Naive thymus-derived CD4-positive, alpha-beta T cell (primary cell): ENCODE measurements around the gene DOCK10. TPM values are rescaled to one million over a fixed set of nuclear protein-coding genes. Genes with fewer than 3 reads are reported as not detected.

Experiments used
- ATAC-seq: fragments of 150-1000 bp; cut with Tn5 transposase; 2 replicates; pipeline ENCODE4 v1.10.0; 2021; ENCODE audit warnings: mild to moderate bottlenecking, moderate library complexity
- CTCF ChIA-PET: fragments of 350-600 bp; sonication (Branson Sonifier 250); formaldehyde crosslinking; loops from one replicate; lab custom pipeline; 2021; ENCODE audit warnings: antibody characterized with exemption; lab: Charles Lee
- POLR2A ChIA-PET: fragments of 350-600 bp; sonication (Branson Sonifier 250); formaldehyde crosslinking; loops from one replicate; lab custom pipeline; 2021; ENCODE audit warnings: antibody characterized with exemption, inconsistent platforms; lab: Charles Lee
- DNase-seq, 9 donors: peaks; one replicate each; pipeline versions ENCODE4 v3.0.0 to v3.0.0-alpha.2; 2020 to 2022; ENCODE audit warnings: mixed read lengths in 1 of 9
- H3K27ac ChIP-seq: one replicate; pipeline ENCODE4 v1.7.0; 2013; ENCODE audit warnings: mild to moderate bottlenecking, low read depth, low read length, moderate library complexity
- H3K27me3 ChIP-seq, 2 donors: one replicate each; pipeline ENCODE4 v1.7.0; 2013; ENCODE audit warnings: low read length in 2 of 2, mild to moderate bottlenecking in 2 of 2, moderate library complexity in 2 of 2; ENCODE audit not compliant: control insufficient read depth in 2 of 2, insufficient read depth in 2 of 2
- H3K36me3 ChIP-seq, 3 experiments: 1 replicate in 2 of 3; 2 replicates in 1 of 3; pipeline ENCODE4 v1.7.0; 2013; ENCODE audit warnings: low read length in 3 of 3, mild to moderate bottlenecking in 3 of 3, moderate library complexity in 1 of 3; ENCODE audit not compliant: insufficient read depth in 3 of 3, control insufficient read depth in 2 of 3
- H3K4me1 ChIP-seq, 2 donors: one replicate each; pipeline ENCODE4 v1.7.0; 2013; ENCODE audit warnings: low read length in 2 of 2, mild to moderate bottlenecking in 2 of 2, moderate library complexity in 1 of 2; ENCODE audit not compliant: control insufficient read depth in 2 of 2, insufficient read depth in 2 of 2
- H3K4me3 ChIP-seq: 2 replicates; pipeline ENCODE4 v1.7.0; 2013; ENCODE audit warnings: mild to moderate bottlenecking, low read length
- H3K9me3 ChIP-seq, 3 experiments: 1 replicate in 2 of 3; 2 replicates in 1 of 3; pipeline ENCODE4 v1.7.0; 2013; ENCODE audit warnings: low read length in 3 of 3; ENCODE audit not compliant: control insufficient read depth in 2 of 3
- H3K27ac Mint-ChIP-seq, 9 donors: one replicate each; pipeline ENCODE4 v1.8.0; 2020 to 2022; ENCODE audit warnings: mixed read lengths in 9 of 9, mild to moderate bottlenecking in 8 of 9, moderate library complexity in 5 of 9, inconsistent platforms in 2 of 9
- H3K27me3 Mint-ChIP-seq, 5 donors: one replicate each; pipeline ENCODE4 v1.8.0; 2021 to 2022; ENCODE audit warnings: mixed read lengths in 5 of 5, mild to moderate bottlenecking in 1 of 5
- H3K36me3 Mint-ChIP-seq, 5 donors: one replicate each; pipeline ENCODE4 v1.8.0; 2020 to 2022; ENCODE audit warnings: mixed read lengths in 5 of 5, mild to moderate bottlenecking in 3 of 5, inconsistent platforms in 1 of 5
- H3K4me1 Mint-ChIP-seq, 7 donors: one replicate each; pipeline ENCODE4 v1.8.0; 2020 to 2022; ENCODE audit warnings: mixed read lengths in 7 of 7, mild to moderate bottlenecking in 3 of 7, inconsistent platforms in 1 of 7
- H3K4me3 Mint-ChIP-seq, 10 donors: one replicate each; pipeline ENCODE4 v1.8.0; 2020 to 2022; ENCODE audit warnings: mild to moderate bottlenecking in 10 of 10, mixed read lengths in 10 of 10, moderate library complexity in 6 of 10, inconsistent platforms in 2 of 10
- H3K9me3 Mint-ChIP-seq, 11 donors: one replicate each; pipeline ENCODE4 v1.8.0; 2020 to 2022; ENCODE audit warnings: mixed read lengths in 11 of 11, mild to moderate bottlenecking in 4 of 11, inconsistent platforms in 1 of 11, moderate library complexity in 1 of 11
- intact Hi-C, 2 donors: fragments of 100-400 bp; cut with micrococcal nuclease; formaldehyde crosslinking; loops; one replicate each; pipeline ENCODE4 v1.15.1; 2023
- polyA plus RNA-seq, 2 donors: library from polyadenylated mRNA; unstranded; fragments of 300-500 nt; fragmentation: Illumina TruSeq; gene quantifications; one replicate each; pipeline ENCODE4 v1.2.3, GENCODE V29; 2021
- total RNA-seq, 6 experiments: library from RNA in 5 of 6; stranded (reverse) in 5 of 6; gene quantifications; 1 replicate in 5 of 6; 2 replicates in 1 of 6; pipeline ENCODE4 v1.2.3 and lab custom pipeline; 2021 to 2026

Gene DOCK10
- total and polyA plus RNA-seq, 7 experiments from 2014 or later: 64.2 to 275 (median 211) TPM

DNA sequence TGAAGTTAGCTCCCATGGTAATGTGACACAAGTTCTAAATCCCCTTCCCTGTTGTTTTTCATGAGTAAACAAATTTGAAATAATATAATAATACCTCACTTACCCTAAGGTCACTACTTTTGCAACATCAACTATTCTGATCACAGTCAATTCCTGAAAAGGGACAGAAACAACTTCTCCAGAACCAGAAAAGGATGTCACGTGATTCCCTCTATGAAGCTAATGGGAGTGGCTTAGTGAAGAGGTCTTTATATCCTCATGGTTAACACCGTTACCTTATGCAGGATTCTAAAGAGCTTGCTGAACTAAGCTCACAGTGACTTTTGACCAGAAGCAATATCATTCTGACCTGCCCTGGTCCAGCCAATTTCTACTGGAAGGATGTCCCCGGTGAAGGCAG is 51.6 kb downstream of the DOCK10 start:
- Histone ChIP-seq H3K36me3 (peaks cover 3 to 14% (median 9%) of the 10 kb centered on the region in 3 experiments), H3K4me3 (no peak overlapping the region), H3K27me3 (no peaks in the 10 kb centered on the region), H3K27ac (no peak overlapping the region), H3K4me1 (peaks cover 26 to 47% of the 10 kb centered on the region in 2 donors), H3K9me3 (no peaks in the 10 kb centered on the region)
- Mint-ChIP-seq H3K27me3 (no peaks in the 10 kb centered on the region), H3K27ac (peak overlapping the region in 8 of 9 donors; percentile 14 to 77 (median 60)), H3K4me3 (peak overlapping the region in 1 of 10 donors; percentile 10), H3K9me3 (no peaks in the 10 kb centered on the region), H3K36me3 (peaks cover 7 to 67% (median 45%) of the 10 kb centered on the region in 5 donors), H3K4me1 (peaks cover 52 to 98% (median 92%) of the 10 kb centered on the region in 7 donors)
- CTCF ChIA-PET: interaction anchor here (1.6 to 9.0 kb wide), 2 partner anchors 12 to 35 kb away, joined by 3 to 58 read pairs; no protein-coding TSS in a partner anchor
- ATAC-seq (no peak), DNase-seq (no peak)
- intact Hi-C loops: no loop called here
- POLR2A ChIA-PET: interaction anchor here (0.6 to 1.3 kb wide), 3 partner anchors 9 to 33 kb away, joined by 3 read pairs; no protein-coding TSS in a partner anchor

- CTCF ChIA-PET: interaction anchor here (9.0 kb wide), 1 partner anchor 15 kb away, joined by 58 read pairs; no protein-coding TSS in a partner anchor
- Mint-ChIP-seq H3K36me3 (peaks cover 0 to 54% (median 27%) of the 10 kb centered on the region in 5 donors), H3K27ac (peak overlapping the region; percentile 75 to 95 (median 85)), H3K4me3 (peak overlapping the region in 5 of 10 donors; percentile 2 to 55 (median 8)), H3K27me3 (no peaks in the 10 kb centered on the region), H3K4me1 (peaks cover 63 to 99% (median 96%) of the 10 kb centered on the region in 7 donors), H3K9me3 (peaks cover 0 to 5% (median 0%) of the 10 kb centered on the region in 11 donors)
- Histone ChIP-seq H3K9me3 (no peaks in the 10 kb centered on the region), H3K4me3 (no peak overlapping the region), H3K36me3 (peaks cover 0 to 4% (median 3%) of the 10 kb centered on the region in 3 experiments), H3K27me3 (no peaks in the 10 kb centered on the region), H3K4me1 (peaks cover 48 to 62% of the 10 kb centered on the region in 2 donors), H3K27ac (peak overlapping the region; percentile 50)
- ATAC-seq: no peak
- POLR2A ChIA-PET: interaction anchor here (1.3 to 1.9 kb wide), 2 partner anchors 42 to 55 kb away, joined by 4 to 5 read pairs; no protein-coding TSS in a partner anchor
- intact Hi-C loops: loop anchor here (2.0 kb wide), 3 partner anchors 15 to 65 kb away; no protein-coding TSS in a partner anchor
- DNase-seq: no peak
These were observed 54.5 kb downstream of the DOCK10 start for GRCh38 chr2:224987733-224988132.

DNA sequence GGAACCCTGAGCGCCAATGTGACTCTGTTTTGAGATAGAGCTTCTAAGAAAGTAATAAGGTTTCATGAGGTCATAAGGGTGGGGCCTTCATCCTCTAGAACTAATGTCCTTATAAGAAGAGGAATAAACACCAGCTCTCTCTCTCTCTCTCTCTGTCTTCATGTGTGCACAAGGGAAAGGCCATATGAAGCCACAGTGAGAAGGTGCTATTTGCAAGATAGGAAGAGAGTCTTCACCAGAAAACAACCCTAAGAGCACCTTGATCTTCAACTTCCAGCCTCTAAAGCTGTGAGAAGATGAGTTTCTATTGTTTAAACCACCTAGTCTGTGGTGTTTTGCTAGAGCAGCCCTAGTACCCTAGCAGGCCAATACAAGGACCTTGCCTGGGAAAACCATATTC is 55.8 kb downstream of the DOCK10 start:
- Histone ChIP-seq H3K36me3 (peaks cover 3 to 4% (median 4%) of the 10 kb centered on the region in 3 experiments), H3K4me3 (no peak overlapping the region), H3K4me1 (peaks cover 48 to 70% of the 10 kb centered on the region in 2 donors), H3K9me3 (no peaks in the 10 kb centered on the region), H3K27me3 (no peaks in the 10 kb centered on the region), H3K27ac (peak overlapping the region; percentile 50)
- H3K4me1 Mint-ChIP-seq: peaks cover 60 to 99% (median 97%) of the 10 kb centered on the region in 7 donors
- ATAC-seq: peak; percentile 79
- peak overlapping the region in 9 of 10 donors; percentile 2 to 79 (median 52) for H3K4me3 Mint-ChIP-seq
- peaks cover 0 to 5% (median 0%) of the 10 kb centered on the region in 11 donors for H3K9me3 Mint-ChIP-seq
- POLR2A ChIA-PET: interaction anchor here (1.0 to 1.9 kb wide), 7 partner anchors 8 to 59 kb away, joined by 3 to 7 read pairs (median 3); no protein-coding TSS in a partner anchor
- H3K36me3 Mint-ChIP-seq: peaks cover 0 to 47% (median 24%) of the 10 kb centered on the region in 5 donors
- DNase-seq: peak in 6 of 9 donors; percentile 36 to 68 (median 53)
- peak overlapping the region; percentile 75 to 95 (median 85) for H3K27ac Mint-ChIP-seq
- H3K27me3 Mint-ChIP-seq: no peaks in the 10 kb centered on the region
- intact Hi-C loops: loop anchor here (2.0 kb wide), 3 partner anchors 16 to 66 kb away; no protein-coding TSS in a partner anchor
- CTCF ChIA-PET: interaction anchor here (0.6 to 9.0 kb wide), 2 partner anchors 16 to 56 kb away, joined by 3 to 58 read pairs; no protein-coding TSS in a partner anchor

DNA sequence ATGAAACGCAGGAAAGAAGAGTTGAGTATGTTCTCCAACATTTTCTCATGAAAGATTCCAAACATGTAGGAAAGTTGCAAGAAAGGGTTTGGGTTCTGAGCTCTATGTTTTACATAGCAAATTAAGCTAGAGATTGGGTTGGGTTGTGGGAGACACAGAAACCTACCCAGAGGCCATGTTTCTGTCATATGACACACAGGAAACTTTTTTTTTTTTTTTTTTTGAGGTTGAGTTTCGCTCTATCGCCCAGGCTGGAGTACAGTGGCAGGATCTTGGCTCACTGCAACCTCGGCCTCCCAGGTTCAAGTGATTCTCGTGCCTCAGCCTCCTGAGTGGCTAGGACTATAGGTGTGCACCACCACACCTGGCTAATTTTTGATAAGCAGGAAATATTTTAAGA is 57.6 kb downstream of the DOCK10 start:
- peaks cover 0 to 5% (median 0%) of the 10 kb centered on the region in 11 donors for H3K9me3 Mint-ChIP-seq
- no peaks in the 10 kb centered on the region for H3K9me3 ChIP-seq
- H3K36me3 ChIP-seq: peaks cover 0 to 4% (median 4%) of the 10 kb centered on the region in 3 experiments
- no peaks in the 10 kb centered on the region for H3K27me3 Mint-ChIP-seq
- ATAC-seq: peak; percentile 29
- CTCF ChIA-PET: interaction anchor here (0.6 to 9.0 kb wide), 3 partner anchors 18 to 92 kb away, joined by 3 to 58 read pairs (median 4); no protein-coding TSS in a partner anchor
- peaks cover 57 to 91% (median 89%) of the 10 kb centered on the region in 7 donors for H3K4me1 Mint-ChIP-seq
- DNase-seq: peak in 2 of 9 donors; percentile 18 to 27
- H3K4me3 ChIP-seq: no peak overlapping the region
- no peaks in the 10 kb centered on the region for H3K27me3 ChIP-seq
- peak overlapping the region; percentile 50 for H3K27ac ChIP-seq
- peak overlapping the region; percentile 21 to 85 (median 77) for H3K4me3 Mint-ChIP-seq
- POLR2A ChIA-PET: interaction anchor here (0.9 to 1.5 kb wide), 3 partner anchors 31 to 57 kb away, joined by 3 to 4 read pairs (median 3); no protein-coding TSS in a partner anchor
- intact Hi-C loops: no loop called here
- peak overlapping the region; percentile 85 to 97 (median 92) for H3K27ac Mint-ChIP-seq
- H3K36me3 Mint-ChIP-seq: peaks cover 0 to 41% (median 17%) of the 10 kb centered on the region in 5 donors
- H3K4me1 ChIP-seq: peaks cover 48 to 70% of the 10 kb centered on the region in 2 donors

DNA sequence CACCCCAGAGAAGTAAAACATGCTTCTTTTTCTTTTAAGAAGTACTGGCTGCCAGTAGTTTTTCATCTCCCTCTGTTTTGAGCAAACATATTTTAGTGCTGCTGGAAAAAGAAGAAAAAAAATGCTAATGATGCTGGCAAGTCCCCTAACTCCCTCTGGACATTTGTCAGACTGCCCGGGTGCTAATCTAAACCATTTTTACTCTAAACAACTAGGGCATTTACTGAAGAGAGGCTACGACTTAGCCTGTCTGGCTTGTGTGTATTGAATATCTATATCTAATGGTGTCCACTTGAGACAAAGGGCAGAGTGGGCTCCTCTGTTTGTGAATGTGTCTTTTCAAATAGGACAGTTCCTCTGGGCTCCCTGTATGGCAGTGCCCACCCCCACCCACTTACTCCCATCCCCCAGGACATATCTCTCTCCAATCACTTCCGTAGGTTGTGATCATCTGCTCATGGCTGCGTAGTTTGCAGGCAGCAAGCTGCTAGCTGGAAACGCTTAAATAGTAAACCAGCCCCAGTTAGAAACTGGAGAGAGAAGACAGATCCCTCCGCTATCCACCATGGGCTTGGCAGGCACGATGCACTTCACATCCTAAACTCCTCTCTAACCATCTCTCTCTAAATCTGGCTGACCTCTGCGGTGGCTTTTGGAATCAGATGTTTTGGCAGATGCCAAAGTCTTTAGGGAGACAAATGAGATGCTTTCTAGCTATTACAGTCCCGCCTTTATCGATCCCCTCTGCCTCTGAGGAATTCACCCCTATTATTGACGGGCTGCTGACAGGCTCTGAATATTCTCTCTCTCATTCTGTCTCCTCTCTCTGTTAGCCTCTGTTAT is 58.3 kb downstream of the DOCK10 start:
- H3K36me3 Mint-ChIP-seq: peaks cover 0 to 41% (median 14%) of the 10 kb centered on the region in 5 donors
- ChIA-PET POLR2A (interaction anchor here (0.9 to 1.6 kb wide), 4 partner anchors 11 to 57 kb away, joined by 3 to 5 read pairs (median 4); no protein-coding TSS in a partner anchor), CTCF (interaction anchor here (0.6 to 0.9 kb wide), 3 partner anchors 37 to 91 kb away, joined by 3 to 4 read pairs (median 4); no protein-coding TSS in a partner anchor)
- peaks cover 58 to 91% (median 89%) of the 10 kb centered on the region in 7 donors for H3K4me1 Mint-ChIP-seq
- peak overlapping the region; percentile 26 to 85 (median 77) for H3K4me3 Mint-ChIP-seq
- ATAC-seq (no peak), DNase-seq (no peak)
- Histone ChIP-seq H3K27me3 (no peaks in the 10 kb centered on the region), H3K4me3 (no peak overlapping the region), H3K27ac (peak overlapping the region; percentile 50), H3K36me3 (peaks cover 0 to 4% (median 2%) of the 10 kb centered on the region in 3 experiments), H3K9me3 (no peaks in the 10 kb centered on the region), H3K4me1 (peaks cover 48 to 66% of the 10 kb centered on the region in 2 donors)
- peaks cover 0 to 5% (median 0%) of the 10 kb centered on the region in 11 donors for H3K9me3 Mint-ChIP-seq
- intact Hi-C loops: loop anchor here (1.0 to 2.0 kb wide), 6 partner anchors 11 to 57 kb away; no protein-coding TSS in a partner anchor
- peak overlapping the region; percentile 85 to 97 (median 92) for H3K27ac Mint-ChIP-seq
- H3K27me3 Mint-ChIP-seq: no peaks in the 10 kb centered on the region
